ENCODE data around the gene BCL6.
A peak's percentile ranks its signal among the peaks of the same experiment; 100 is the strongest.

DNA sequence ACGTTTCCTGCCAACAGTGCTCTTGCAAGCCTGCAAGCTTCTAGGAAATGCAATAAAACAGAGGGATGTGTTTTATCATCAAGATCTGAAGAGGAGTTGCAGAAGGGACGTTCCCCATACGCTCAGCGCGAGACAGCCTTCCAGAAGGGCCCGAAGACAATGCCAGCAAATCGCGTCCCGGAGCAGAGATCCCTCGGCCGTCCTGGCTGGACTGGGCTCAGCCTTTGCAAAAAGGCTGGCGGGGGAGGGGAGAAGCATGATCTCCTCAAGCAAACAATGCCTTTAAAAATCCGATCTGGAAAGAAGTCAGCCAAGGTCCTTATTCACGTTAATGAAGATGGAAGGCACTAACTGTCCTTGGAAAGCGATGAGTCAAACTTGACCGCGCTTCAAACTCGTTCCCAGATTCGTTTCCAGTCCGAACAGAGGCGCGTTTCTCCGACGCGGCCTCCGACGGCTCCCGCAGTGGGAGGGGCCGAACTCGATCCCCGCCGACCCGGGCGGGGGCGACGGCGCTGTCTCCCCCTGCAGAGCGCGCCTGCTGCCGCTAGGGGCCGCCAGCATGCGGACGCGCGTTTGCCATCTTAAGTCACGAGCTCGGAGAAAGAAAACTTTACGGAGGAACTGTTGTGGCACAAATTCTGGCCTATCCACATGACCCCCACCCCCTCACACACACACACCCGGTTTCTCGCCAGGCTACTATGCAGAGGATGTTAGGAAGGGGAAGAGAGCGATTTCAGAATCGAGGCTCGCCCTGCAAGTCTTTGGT lies 5.5 kb downstream of the BCL6 start:
- TF ChIP-seq, protein P1, sequence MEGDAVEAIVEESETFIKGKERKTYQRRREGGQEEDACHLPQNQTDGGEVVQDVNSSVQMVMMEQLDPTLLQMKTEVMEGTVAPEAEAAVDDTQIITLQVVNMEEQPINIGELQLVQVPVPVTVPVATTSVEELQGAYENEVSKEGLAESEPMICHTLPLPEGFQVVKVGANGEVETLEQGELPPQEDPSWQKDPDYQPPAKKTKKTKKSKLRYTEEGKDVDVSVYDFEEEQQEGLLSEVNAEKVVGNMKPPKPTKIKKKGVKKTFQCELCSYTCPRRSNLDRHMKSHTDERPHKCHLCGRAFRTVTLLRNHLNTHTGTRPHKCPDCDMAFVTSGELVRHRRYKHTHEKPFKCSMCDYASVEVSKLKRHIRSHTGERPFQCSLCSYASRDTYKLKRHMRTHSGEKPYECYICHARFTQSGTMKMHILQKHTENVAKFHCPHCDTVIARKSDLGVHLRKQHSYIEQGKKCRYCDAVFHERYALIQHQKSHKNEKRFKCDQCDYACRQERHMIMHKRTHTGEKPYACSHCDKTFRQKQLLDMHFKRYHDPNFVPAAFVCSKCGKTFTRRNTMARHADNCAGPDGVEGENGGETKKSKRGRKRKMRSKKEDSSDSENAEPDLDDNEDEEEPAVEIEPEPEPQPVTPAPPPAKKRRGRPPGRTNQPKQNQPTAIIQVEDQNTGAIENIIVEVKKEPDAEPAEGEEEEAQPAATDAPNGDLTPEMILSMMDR (IDR thresholded peaks at IDR 0.05; ENCODE audit: control extremely low read depth in 1 of 3, insufficient read depth in 1 of 3, low read depth in 1 of 3, low read length in 3 of 3) = peak; percentile 93 to 94 (median 94)
- no peak for TF ChIP-seq TCF12 (IDR thresholded peaks at IDR 0.05; ENCODE audit: low read depth, low read length)
- no peak for TF ChIP-seq JUN (IDR thresholded peaks at IDR 0.05; ENCODE audit: low read depth, low read length)
- no peak for TF ChIP-seq CEBPB (IDR thresholded peaks at IDR 0.05; ENCODE audit: low read depth, low read length)
- peak in 1 of 2 experiments; percentile 46; a peak in 1 of 4 replicates for TF ChIP-seq SIN3A (conservative IDR thresholded peaks at IDR 0.05 in 1 of 2, IDR thresholded peaks at IDR 0.05 in 1 of 2; ENCODE audit: low read depth in 1 of 2, low read length in 2 of 2)
